HG03378 (cell line): ENCODE results near the gene BEGAIN.

ENCODE experiments used
- ATAC-seq: cut with Tn5 transposase; IDR thresholded peaks from one replicate; pipeline ENCODE4 v1.9.1; 2021; ENCODE audit warnings: mild to moderate bottlenecking, moderate library complexity; ENCODE audit not compliant: unreplicated experiment

The BEGAIN gene

DNA sequence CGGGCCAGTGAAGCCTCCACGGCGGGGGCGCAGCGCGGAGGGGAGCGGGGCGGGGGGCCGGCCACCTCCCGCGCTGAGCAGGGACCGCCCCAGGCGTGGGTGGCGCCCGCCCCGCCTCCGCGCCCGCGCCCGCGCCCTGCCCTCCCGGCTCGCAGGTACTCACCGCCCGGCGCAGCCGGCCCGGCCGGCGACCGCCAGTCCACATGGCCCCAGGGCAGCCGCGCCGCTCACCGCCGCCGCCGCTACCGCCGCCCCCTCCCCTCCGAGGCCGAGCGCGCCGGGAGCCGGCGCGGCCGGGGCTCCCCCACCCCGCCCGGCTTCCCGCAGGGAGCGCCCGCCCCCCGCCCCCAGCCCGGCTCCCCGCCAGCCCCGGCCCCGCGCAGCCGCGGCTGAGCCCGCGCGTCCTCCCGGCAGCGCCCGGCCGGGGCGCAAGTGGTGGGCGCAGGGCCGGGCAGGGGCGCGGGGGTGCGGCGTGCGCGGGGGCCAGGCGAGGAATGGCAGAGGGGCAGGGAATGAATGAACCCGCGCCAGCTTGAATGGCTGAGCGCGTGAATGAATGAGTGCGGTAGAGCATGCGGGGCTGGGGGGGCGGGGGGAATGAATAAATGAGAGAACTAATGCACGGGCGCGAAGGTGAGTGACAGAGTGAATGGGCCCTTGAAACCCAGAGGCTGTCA lies at the start of gene BEGAIN:
Gene BEGAIN (minus strand): TSS at position 332 of the 677 bp plus-strand sequence. CDS start 127 bp downstream, at position 205.
- ATAC-seq, result no peak

- no peak for ATAC-seq
Observed at GRCh38 chr14:100636559-100636958, 49.3 kb upstream of the BEGAIN start.

- no peak for ATAC-seq
Observed at GRCh38 chr14:100634026-100634425, 46.8 kb upstream of the BEGAIN start.

GRCh38 chr14:100633406-100633805 lies 46.2 kb upstream of the BEGAIN start:
- no peak for ATAC-seq

- no peak for ATAC-seq
Observed at GRCh38 chr14:100629696-100630095, 42.5 kb upstream of the BEGAIN start.

GRCh38 chr14:100629098-100629497 lies 41.9 kb upstream of the BEGAIN start:
- no peak for ATAC-seq

DNA sequence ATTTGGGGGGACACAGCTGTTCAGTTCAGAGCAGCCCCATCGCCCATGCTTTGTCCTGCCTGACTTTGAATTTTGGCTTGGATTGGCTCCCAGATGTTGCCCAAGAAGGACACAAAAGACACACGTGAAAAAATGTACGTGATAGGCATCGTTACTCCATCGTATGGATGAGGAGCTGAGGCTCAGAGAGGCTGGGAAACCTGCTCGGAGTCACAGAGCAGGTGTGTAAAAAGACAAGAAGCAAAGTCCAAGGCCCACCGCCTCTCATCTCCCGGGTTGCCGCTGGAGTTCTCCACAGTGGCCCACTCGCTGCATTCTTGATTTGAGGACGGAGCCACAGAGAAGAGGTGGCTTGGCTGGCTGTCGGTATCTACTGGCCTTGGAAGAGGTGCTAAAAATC lies 41.0 kb upstream of the BEGAIN start:
- no peak for ATAC-seq

DNA sequence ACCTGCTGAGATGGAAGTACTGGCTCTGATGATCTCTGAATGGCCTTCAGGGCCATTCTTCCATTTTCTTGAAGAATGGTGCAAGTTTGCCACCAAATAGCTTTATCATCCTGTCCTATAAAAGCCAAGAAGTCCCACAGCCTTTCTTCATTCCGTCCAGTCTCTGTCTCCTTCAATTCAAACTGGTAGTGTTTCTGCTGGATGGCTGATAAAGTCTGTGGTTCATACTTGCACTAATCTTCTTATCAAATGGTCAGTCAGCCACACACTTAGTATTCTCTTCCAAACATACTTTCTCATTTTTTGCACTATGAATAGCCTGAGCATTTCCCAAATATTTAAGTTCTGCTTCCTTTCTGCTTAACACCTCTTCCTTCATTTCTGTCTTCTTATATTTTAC lies 39.4 kb upstream of the BEGAIN start:
- ATAC-seq, result no peak

GRCh38 chr14:100623961-100624360 lies 36.7 kb upstream of the BEGAIN start:
- no peak for ATAC-seq

DNA sequence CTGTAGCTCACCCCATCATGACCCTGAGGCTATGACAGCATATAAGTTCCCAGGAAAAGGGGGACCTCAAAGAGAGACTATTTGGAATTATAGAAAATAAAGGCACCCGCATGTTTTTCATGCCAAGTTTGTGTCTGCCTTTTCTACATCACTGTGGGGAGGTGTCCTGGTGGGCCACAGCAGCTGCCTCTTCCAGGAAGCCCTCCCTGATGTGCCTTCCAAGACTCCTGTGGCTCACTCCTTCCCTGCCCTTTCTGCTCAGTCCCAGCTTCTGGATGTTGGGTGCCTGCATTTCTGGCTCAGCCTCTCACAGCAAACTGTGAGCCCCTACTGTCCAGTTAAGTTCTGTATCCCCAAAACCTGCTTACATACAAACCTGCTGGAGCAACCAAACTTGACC lies 36.3 kb upstream of the BEGAIN start:
- no peak for ATAC-seq

- ATAC-seq, result no peak
Observed at GRCh38 chr14:100622708-100623485, 35.7 kb upstream of the BEGAIN start.

DNA sequence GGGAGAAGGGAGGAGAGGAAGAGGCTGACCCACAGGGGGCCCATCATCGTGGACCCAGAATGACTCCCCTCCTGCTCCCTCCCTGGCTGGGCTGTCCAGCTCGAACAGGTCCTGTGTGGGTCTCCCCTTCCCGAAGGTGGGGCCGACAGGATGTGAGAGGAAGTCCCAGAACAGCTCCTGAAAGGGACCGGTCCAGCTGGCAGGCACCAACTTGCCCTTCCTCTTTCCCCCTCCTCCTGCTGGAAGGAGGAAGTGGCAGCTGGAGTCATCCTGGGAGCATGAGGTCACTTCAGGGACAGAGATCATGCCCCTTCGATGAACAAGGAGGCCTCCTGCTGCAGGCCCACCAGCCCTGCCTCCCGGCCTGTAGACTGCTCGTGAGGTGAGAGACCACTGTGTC lies 35.0 kb upstream of the BEGAIN start:
- ATAC-seq, result no peak

DNA sequence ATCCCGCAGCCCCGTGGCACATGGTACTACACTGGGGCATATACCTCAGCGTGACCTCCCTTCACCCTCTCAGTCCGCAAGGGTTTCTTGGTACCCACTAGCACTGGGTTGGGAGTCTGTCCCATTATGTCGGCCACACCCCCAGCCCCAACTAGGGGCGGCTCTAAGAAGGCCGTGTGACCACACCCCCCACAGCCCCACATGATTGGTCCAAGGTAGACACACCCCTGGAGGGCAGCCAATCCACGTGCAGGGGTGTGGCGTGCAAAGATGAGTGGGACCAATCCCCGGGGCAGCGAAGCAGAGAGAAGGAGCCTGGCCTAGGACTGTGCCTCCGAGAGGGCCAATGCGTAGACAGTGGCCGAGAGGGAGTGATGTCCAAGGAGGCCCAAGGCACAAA lies 34.6 kb upstream of the BEGAIN start:
- ATAC-seq, result no peak

- ATAC-seq, result no peak
Observed at GRCh38 chr14:100620255-100621100, 33.3 kb upstream of the BEGAIN start.

GRCh38 chr14:100619396-100620254 lies 32.4 kb upstream of the BEGAIN start:
- ATAC-seq, result no peak

- ATAC-seq, result no peak
Observed at GRCh38 chr14:100618763-100619320, 31.6 kb upstream of the BEGAIN start.

GRCh38 chr14:100618318-100618693 lies 31.1 kb upstream of the BEGAIN start:
- ATAC-seq, result no peak

GRCh38 chr14:100617410-100618317 lies 30.4 kb upstream of the BEGAIN start:
- no peak for ATAC-seq

GRCh38 chr14:100616854-100617409 lies 29.7 kb upstream of the BEGAIN start:
- no peak for ATAC-seq
